Karpas-422 (cell line): ENCODE data around the gene TMEM144. TPM values are rescaled to one million over a fixed set of nuclear protein-coding genes. Genes with fewer than 3 reads are reported as not detected.
"Not testable (repeated sequence)": the region's sequence is repeated elsewhere in the genome, so short reads cannot be mapped to it uniquely, and the experiment has no call there.

Source experiments
- DNase-seq: peaks from one replicate; pipeline ENCODE4 v3.0.0-alpha.2; 2015
- H2AFZ ChIP-seq: fragments of 200-600 bp; sonication (generic); 2 replicates; pipeline ENCODE4 v1.6.1; 2014; ENCODE audit warnings: antibody characterized with exemption, low read length, mixed read lengths
- H3K27ac ChIP-seq: fragments of 200-600 bp; sonication (generic); 2 replicates; pipeline ENCODE4 v1.5.1; 2014; ENCODE audit warnings: mild to moderate bottlenecking, low read length, moderate library complexity
- H3K27me3 ChIP-seq: fragments of 200-600 bp; sonication (generic); 2 replicates; pipeline ENCODE4 v1.6.1; 2014; ENCODE audit warnings: low read length, mixed read lengths
- H3K36me3 ChIP-seq: fragments of 200-600 bp; sonication (generic); 2 replicates; pipeline ENCODE4 v1.6.1; 2014; ENCODE audit warnings: low read length, mixed read lengths; ENCODE audit not compliant: insufficient read depth
- H3K4me1 ChIP-seq: fragments of 200-600 bp; sonication (generic); 2 replicates; pipeline ENCODE4 v1.6.1; 2014; ENCODE audit warnings: mild to moderate bottlenecking, low read length, mixed read lengths
- H3K4me2 ChIP-seq: fragments of 200-600 bp; sonication (generic); 2 replicates; pipeline ENCODE4 v1.6.1; 2014; ENCODE audit warnings: low read length, low read depth, mild to moderate bottlenecking; ENCODE audit not compliant: poor library complexity, severe bottlenecking
- H3K4me3 ChIP-seq: fragments of 200-600 bp; sonication (generic); 2 replicates; pipeline ENCODE4 v1.5.1; 2014; ENCODE audit warnings: mild to moderate bottlenecking, antibody characterized with exemption, low read length, mixed read lengths
- H3K79me2 ChIP-seq: fragments of 200-600 bp; sonication (generic); 2 replicates; pipeline ENCODE4 v1.6.1; 2014; ENCODE audit warnings: mild to moderate bottlenecking, low read length, mixed read lengths
- H3K9ac ChIP-seq: fragments of 200-600 bp; sonication (generic); 2 replicates; pipeline ENCODE4 v1.6.0; 2014; ENCODE audit warnings: low read length
- H3K9me2 ChIP-seq: fragments of 200-600 bp; sonication (generic), shearing (Covaris generic); replicated peaks from 2 replicates; pipeline ENCODE4 v1.6.0; 2014; ENCODE audit warnings: mild to moderate bottlenecking, low read length, moderate library complexity; ENCODE audit not compliant: insufficient read depth
- H3K9me3 ChIP-seq: fragments of 300-700, 200-600 bp; sonication (generic); 2 replicates; pipeline ENCODE4 v1.6.1; 2014; ENCODE audit warnings: low read length, mixed read lengths
- H4K20me1 ChIP-seq: fragments of 200-600 bp; sonication (generic); 2 replicates; pipeline ENCODE4 v1.6.1; 2014; ENCODE audit warnings: mild to moderate bottlenecking, antibody characterized with exemption, low read length, low read depth; ENCODE audit not compliant: insufficient read depth
- total RNA-seq: library from RNA; depleted of rRNA; stranded (reverse); fragments of >200 nt; shearing (Covaris generic); gene quantifications from 2 replicates; pipeline ENCODE4 v1.2.3, GENCODE V29; 2014; ENCODE audit warnings: low replicate concordance

TMEM144 gene
- total RNA-seq, 1 experiment from 2014 or later, result not detected

DNA sequence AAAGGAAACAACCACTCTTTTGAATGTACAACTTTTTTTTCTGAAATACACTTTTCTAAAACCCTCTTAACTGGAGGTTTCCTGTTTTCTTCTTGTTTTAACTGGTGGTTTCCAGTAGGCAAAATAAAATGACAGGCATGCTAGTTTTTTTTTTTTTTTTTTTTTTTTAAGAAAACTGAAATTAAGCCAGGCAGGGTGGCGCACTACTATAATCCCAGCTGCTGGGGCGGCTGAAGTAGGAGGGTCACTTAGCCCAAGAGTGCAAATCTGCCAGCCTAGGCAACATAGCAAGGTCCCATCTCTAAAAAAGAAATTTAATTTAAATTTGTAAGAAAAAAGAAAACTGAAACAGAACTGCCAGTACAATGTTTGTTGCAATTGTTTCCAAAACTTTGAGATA lies 44.0 kb downstream of the TMEM144 start:
- no peaks in the 10 kb centered on the region for H3K79me2 ChIP-seq
- no peaks in the 10 kb centered on the region for H4K20me1 ChIP-seq
- H3K4me3 ChIP-seq, result no peak overlapping the region
- H3K4me2 ChIP-seq, result no peak overlapping the region
- H3K27me3 ChIP-seq, result no peaks in the 10 kb centered on the region
- no peak overlapping the region for H2AFZ ChIP-seq
- H3K9ac ChIP-seq, result no peak overlapping the region
- H3K9me2 ChIP-seq, result no peaks in the 10 kb centered on the region
- no peaks in the 10 kb centered on the region for H3K9me3 ChIP-seq
- no peak for DNase-seq
- no peak overlapping the region for H3K27ac ChIP-seq
- H3K36me3 ChIP-seq, result no peaks in the 10 kb centered on the region
- H3K4me1 ChIP-seq, result no peaks in the 10 kb centered on the region

GRCh38 chr4:158255727-158256324 lies 45.5 kb downstream of the TMEM144 start:
- Histone ChIP-seq H3K79me2 (no peaks in the 10 kb centered on the region), H3K9me3 (no peaks in the 10 kb centered on the region), H2AFZ (no peak overlapping the region), H3K36me3 (no peaks in the 10 kb centered on the region), H3K4me3 (no peak overlapping the region), H4K20me1 (no peaks in the 10 kb centered on the region), H3K4me2 (no peak overlapping the region), H3K27me3 (no peaks in the 10 kb centered on the region), H3K9ac (no peak overlapping the region), H3K27ac (no peak overlapping the region), H3K9me2 (no peaks in the 10 kb centered on the region), H3K4me1 (no peaks in the 10 kb centered on the region)
- DNase-seq, result peak; percentile 81

- no peak overlapping the region for H3K9ac ChIP-seq
Observed at GRCh38 chr4:158259955-158260575, 49.8 kb downstream of the TMEM144 start.

DNA sequence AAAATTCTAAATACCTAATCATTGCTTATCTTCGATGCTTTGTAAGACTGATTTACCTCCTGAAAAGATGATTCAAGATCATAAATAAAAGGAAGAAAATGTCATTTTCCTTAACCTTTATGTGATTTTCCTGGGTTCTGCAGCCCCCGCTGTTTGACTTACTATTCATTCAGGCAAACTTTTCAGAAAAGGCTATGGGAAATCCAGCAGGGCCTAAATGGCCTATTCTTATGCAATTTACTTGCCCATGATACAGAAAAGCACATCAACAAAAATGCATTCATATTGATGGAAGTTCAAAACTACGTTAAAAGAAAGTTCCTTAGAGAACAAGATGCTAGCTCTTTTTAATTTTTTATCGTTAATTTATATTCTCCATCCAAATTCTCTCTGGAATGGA lies 51.2 kb downstream of the TMEM144 start:
- no peak overlapping the region for H2AFZ ChIP-seq
- H3K79me2 ChIP-seq, result no peaks in the 10 kb centered on the region
- no peak overlapping the region for H3K4me2 ChIP-seq
- H3K36me3 ChIP-seq, result no peaks in the 10 kb centered on the region
- H3K27ac ChIP-seq, result no peak overlapping the region
- H3K9ac ChIP-seq, result no peak overlapping the region
- no peak for DNase-seq
- H4K20me1 ChIP-seq, result no peaks in the 10 kb centered on the region
- H3K4me3 ChIP-seq, result no peak overlapping the region
- no peaks in the 10 kb centered on the region for H3K9me2 ChIP-seq
- H3K27me3 ChIP-seq, result no peaks in the 10 kb centered on the region
- H3K4me1 ChIP-seq, result no peaks in the 10 kb centered on the region
- no peaks in the 10 kb centered on the region for H3K9me3 ChIP-seq

More at GRCh38 chr4:158259955-158260575, 49.8 kb downstream of the TMEM144 start:
- H3K9me2 ChIP-seq, result no peaks in the 10 kb centered on the region
- H2AFZ ChIP-seq, result no peak overlapping the region
- DNase-seq, result peak; percentile 78
- no peaks in the 10 kb centered on the region for H3K9me3 ChIP-seq
- H3K4me2 ChIP-seq, result no peak overlapping the region
- no peaks in the 10 kb centered on the region for H3K79me2 ChIP-seq
- no peaks in the 10 kb centered on the region for H3K4me1 ChIP-seq
- no peaks in the 10 kb centered on the region for H3K27me3 ChIP-seq
- H3K4me3 ChIP-seq, result no peak overlapping the region
- no peaks in the 10 kb centered on the region for H4K20me1 ChIP-seq
- no peaks in the 10 kb centered on the region for H3K36me3 ChIP-seq
- no peak overlapping the region for H3K27ac ChIP-seq

- Histone ChIP-seq H3K9me2 (no peaks in the 10 kb centered on the region), H3K4me1 (no peaks in the 10 kb centered on the region), H3K4me3 (no peak overlapping the region), H4K20me1 (no peaks in the 10 kb centered on the region), H3K4me2 (no peak overlapping the region), H3K27me3 (no peaks in the 10 kb centered on the region), H2AFZ (no peak overlapping the region), H3K27ac (no peak overlapping the region), H3K9me3 (no peaks in the 10 kb centered on the region), H3K36me3 (no peaks in the 10 kb centered on the region), H3K9ac (no peak overlapping the region), H3K79me2 (no peaks in the 10 kb centered on the region)
- DNase-seq, result no peak
Observed at GRCh38 chr4:158268553-158268952, 58.3 kb downstream of the TMEM144 start.

DNA sequence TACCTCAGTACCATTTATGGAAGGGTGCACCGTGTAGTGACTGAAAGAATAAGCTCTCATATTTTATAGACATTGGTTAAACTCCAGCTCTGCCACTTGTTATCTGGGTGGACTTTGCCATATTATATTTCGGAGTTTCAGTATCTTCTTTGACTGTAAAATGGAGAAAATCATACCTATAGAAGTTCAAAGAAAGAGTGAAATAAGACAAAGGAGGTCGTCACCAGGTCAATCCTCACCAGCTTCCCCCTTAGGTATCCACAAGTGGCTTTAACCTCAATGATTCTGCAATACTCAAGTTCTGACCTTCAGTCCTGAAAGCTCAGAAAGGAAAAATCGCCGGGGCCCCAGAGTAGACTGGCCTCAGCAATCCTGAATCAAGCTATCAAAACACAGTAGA lies 64.3 kb downstream of the TMEM144 start:
- no peaks in the 10 kb centered on the region for H3K27me3 ChIP-seq
- no peak for DNase-seq
- no peak overlapping the region for H3K4me3 ChIP-seq
- no peak overlapping the region for H3K4me2 ChIP-seq
- no peaks in the 10 kb centered on the region for H3K4me1 ChIP-seq
- H3K36me3 ChIP-seq, result no peaks in the 10 kb centered on the region
- no peaks in the 10 kb centered on the region for H3K9me3 ChIP-seq
- no peak overlapping the region for H3K27ac ChIP-seq
- no peaks in the 10 kb centered on the region for H3K79me2 ChIP-seq
- no peak overlapping the region for H3K9ac ChIP-seq
- H2AFZ ChIP-seq, result no peak overlapping the region
- no peaks in the 10 kb centered on the region for H3K9me2 ChIP-seq
- H4K20me1 ChIP-seq, result no peaks in the 10 kb centered on the region

- Histone ChIP-seq H3K27ac (no peak overlapping the region), H4K20me1 (no peaks in the 10 kb centered on the region), H3K36me3 (no peaks in the 10 kb centered on the region), H3K27me3 (no peaks in the 10 kb centered on the region), H3K4me3 (no peak overlapping the region), H2AFZ (no peak overlapping the region), H3K9me2 (no peaks in the 10 kb centered on the region), H3K4me2 (no peak overlapping the region), H3K9me3 (no peaks in the 10 kb centered on the region), H3K4me1 (no peaks in the 10 kb centered on the region), H3K9ac (no peak overlapping the region), H3K79me2 (no peaks in the 10 kb centered on the region)
- no peak for DNase-seq
Observed at GRCh38 chr4:158277558-158277957, 67.3 kb downstream of the TMEM144 start.

GRCh38 chr4:158279052-158279451 lies 68.8 kb downstream of the TMEM144 start:
- not testable (repeated sequence) for H3K36me3 ChIP-seq, H3K27me3 ChIP-seq, H4K20me1 ChIP-seq, H3K9ac ChIP-seq, H3K4me1 ChIP-seq, H3K4me2 ChIP-seq, H3K9me2 ChIP-seq, H3K27ac ChIP-seq, H3K9me3 ChIP-seq, H3K79me2 ChIP-seq, H2AFZ ChIP-seq, DNase-seq, H3K4me3 ChIP-seq
